Neural progenitor cell (in vitro differentiated cells): ENCODE results near the gene LIPM. TPM values are rescaled to one million over a fixed set of nuclear protein-coding genes. Genes with fewer than 3 reads are reported as not detected.

Experiments
- DNase-seq: peaks from one replicate; pipeline ENCODE4 v3.0.0-alpha.2; 2016; ENCODE audit warnings: low spot score
- H2AFZ ChIP-seq: fragments of 200-600 bp; sonication (generic); replicated peaks from 2 replicates; pipeline ENCODE4 v1.6.1; 2016; ENCODE audit warnings: antibody characterized with exemption
- H3F3A ChIP-seq: fragments of 200-600 bp; sonication (generic); 2 replicates; pipeline ENCODE4 v1.6.1; 2016; ENCODE audit warnings: antibody characterized with exemption, low read depth
- H3K27ac ChIP-seq: fragments of 200-600 bp; sonication (generic); 2 replicates; pipeline ENCODE4 v1.5.1; 2016; ENCODE audit warnings: mild to moderate bottlenecking
- H3K27me3 ChIP-seq: fragments of 200-600 bp; sonication (generic); 2 replicates; pipeline ENCODE4 v1.6.1; 2016; ENCODE audit warnings: mild to moderate bottlenecking, moderate library complexity
- H3K36me3 ChIP-seq: fragments of 200-600 bp; sonication (generic); 2 replicates; pipeline ENCODE4 v1.5.1; 2016
- H3K4me1 ChIP-seq: fragments of 200-600 bp; sonication (generic); 2 replicates; pipeline ENCODE4 v1.6.1; 2016; ENCODE audit warnings: mixed run types
- H3K4me2 ChIP-seq: fragments of 200-600 bp; sonication (generic); 2 replicates; pipeline ENCODE4 v1.6.1; 2016
- H3K4me3 ChIP-seq: fragments of 200-600 bp; sonication (generic); 2 replicates; pipeline ENCODE4 v1.5.1; 2016
- H3K79me2 ChIP-seq: fragments of 200-600 bp; sonication (generic); 2 replicates; pipeline ENCODE4 v1.6.1; 2016; ENCODE audit warnings: low read depth
- H3K9ac ChIP-seq: fragments of 200-600 bp; sonication (generic); 2 replicates; pipeline ENCODE4 v1.6.1; 2016
- H3K9me3 ChIP-seq: fragments of 200-600 bp; sonication (generic); 2 replicates; pipeline ENCODE4 v1.5.1; 2016; ENCODE audit warnings: low read depth
- H4K20me1 ChIP-seq: fragments of 200-600 bp; sonication (generic); 2 replicates; pipeline ENCODE4 v1.6.1; 2016; ENCODE audit warnings: low read depth
- H3K27ac Mint-ChIP-seq: 3 replicates; pipeline ENCODE4 v1.8.0; 2021; ENCODE audit warnings: mixed read lengths
- H3K27me3 Mint-ChIP-seq: 2 replicates; pipeline ENCODE4 v1.8.0; 2022; ENCODE audit warnings: low read depth, mild to moderate bottlenecking, inconsistent platforms, moderate library complexity, mixed read lengths; ENCODE audit not compliant: insufficient read depth
- H3K36me3 Mint-ChIP-seq: 3 replicates; pipeline ENCODE4 v1.8.0; 2021; ENCODE audit warnings: mixed read lengths
- H3K4me1 Mint-ChIP-seq: 3 replicates; pipeline ENCODE4 v1.8.0; 2021; ENCODE audit warnings: mixed read lengths
- H3K4me3 Mint-ChIP-seq: 3 replicates; pipeline ENCODE4 v1.8.0; 2021; ENCODE audit warnings: mild to moderate bottlenecking, moderate library complexity, mixed read lengths
- H3K9me3 Mint-ChIP-seq: 3 replicates; pipeline ENCODE4 v1.8.0; 2020; ENCODE audit warnings: mixed read lengths
- CTCF ChIP-seq: fragments of 200-600 bp; sonication (generic); IDR thresholded peaks from 2 replicates; pipeline ENCODE4 v1.5.1; 2017; ENCODE audit warnings: antibody characterized with exemption, mild to moderate bottlenecking
- EZH2 ChIP-seq: fragments of 200-600 bp; sonication (generic); IDR thresholded peaks from 2 replicates; pipeline ENCODE4 v1.6.1; 2017; ENCODE audit warnings: antibody characterized with exemption, mild to moderate bottlenecking, moderate library complexity
- EZH2phosphoT487 ChIP-seq: fragments of 200-600 bp; sonication (generic); IDR thresholded peaks from 2 replicates; pipeline ENCODE4 v1.6.1; 2017; ENCODE audit warnings: antibody characterized with exemption
- total RNA-seq: library from RNA; depleted of rRNA; stranded (reverse); fragments of >200 nt; gene quantifications from 2 replicates; pipeline ENCODE4 v1.2.3, GENCODE V29; 2015; ENCODE audit warnings: low replicate concordance

LIPM gene
- total RNA-seq, 1 donor from 2014 or later, result not detected

- Mint-ChIP-seq H3K9me3 (no peaks in the 10 kb centered on the region), H3K36me3 (no peaks in the 10 kb centered on the region), H3K27ac (no peak overlapping the region), H3K4me1 (no peaks in the 10 kb centered on the region), H3K4me3 (no peak overlapping the region), H3K27me3 (no peaks in the 10 kb centered on the region)
- H3K36me3 ChIP-seq, result no peaks in the 10 kb centered on the region
- TF ChIP-seq EZH2phosphoT487 (no peak), EZH2 (no peak), CTCF (no peak)
- DNase-seq, result no peak
- no peak overlapping the region for H3K4me2 ChIP-seq
- no peak overlapping the region for H2AFZ ChIP-seq
- H3K79me2 ChIP-seq, result no peaks in the 10 kb centered on the region
- H3K9ac ChIP-seq, result no peak overlapping the region
- no peak overlapping the region for H3K27ac ChIP-seq
- H3F3A ChIP-seq, result no peaks in the 10 kb centered on the region
- no peaks in the 10 kb centered on the region for H4K20me1 ChIP-seq
- H3K4me1 ChIP-seq, result no peaks in the 10 kb centered on the region
- H3K27me3 ChIP-seq, result no peaks in the 10 kb centered on the region
- no peaks in the 10 kb centered on the region for H3K9me3 ChIP-seq
- no peak overlapping the region for H3K4me3 ChIP-seq
Measured at GRCh38 chr10:88850712-88851111, 48.2 kb downstream of the LIPM start.

- no peaks in the 10 kb centered on the region for H3K79me2 ChIP-seq
- no peaks in the 10 kb centered on the region for H3K9me3 Mint-ChIP-seq
- no peaks in the 10 kb centered on the region for H3K4me1 Mint-ChIP-seq
- H4K20me1 ChIP-seq, result no peaks in the 10 kb centered on the region
- no peak within 1 kb of the TSS for H3K9ac ChIP-seq
- no peak within 1 kb of the TSS for H3K4me2 ChIP-seq
- H3K9me3 ChIP-seq, result no peaks in the 10 kb centered on the region
- no peaks in the 10 kb centered on the region for H3F3A ChIP-seq
- no peaks in the 10 kb centered on the region for H3K4me1 ChIP-seq
- H3K4me3 Mint-ChIP-seq, result no peak within 1 kb of the TSS
- H3K27ac Mint-ChIP-seq, result no peak within 1 kb of the TSS
- no peak within 1 kb of the TSS for H3K27ac ChIP-seq
- H3K4me3 ChIP-seq, result no peak within 1 kb of the TSS
- no peaks in the 10 kb centered on the region for H3K27me3 Mint-ChIP-seq
- H2AFZ ChIP-seq, result peak within 1 kb of the TSS; percentile 46
- H3K36me3 Mint-ChIP-seq, result no peaks in the 10 kb centered on the region
- no peaks in the 10 kb centered on the region for H3K27me3 ChIP-seq
- TF ChIP-seq EZH2phosphoT487 (no peak), CTCF (no peak), EZH2 (no peak)
- DNase-seq, result no peak
- no peaks in the 10 kb centered on the region for H3K36me3 ChIP-seq
Measured at GRCh38 chr10:88851706-88852105, 49.2 kb downstream of the LIPM start, which contains the start of gene ANKRD22. Gene ANKRD22, minus strand, starts transcription at chr10:88851844. Its CDS starts 237 bp downstream, at chr10:88851607.

- H3K4me3 Mint-ChIP-seq, result no peak overlapping the region
- Histone ChIP-seq H3K9ac (no peak overlapping the region), H3K4me3 (no peak overlapping the region), H3K4me2 (no peak overlapping the region), H4K20me1 (no peaks in the 10 kb centered on the region), H3K4me1 (no peaks in the 10 kb centered on the region), H3K27me3 (no peaks in the 10 kb centered on the region), H3K27ac (no peak overlapping the region), H3F3A (no peaks in the 10 kb centered on the region), H3K9me3 (no peaks in the 10 kb centered on the region), H3K79me2 (no peaks in the 10 kb centered on the region), H3K36me3 (no peaks in the 10 kb centered on the region), H2AFZ (no peak overlapping the region)
- no peaks in the 10 kb centered on the region for H3K27me3 Mint-ChIP-seq
- TF ChIP-seq EZH2phosphoT487 (no peak), EZH2 (no peak), CTCF (no peak)
- H3K36me3 Mint-ChIP-seq, result no peaks in the 10 kb centered on the region
- no peaks in the 10 kb centered on the region for H3K4me1 Mint-ChIP-seq
- no peak for DNase-seq
- no peaks in the 10 kb centered on the region for H3K9me3 Mint-ChIP-seq
- H3K27ac Mint-ChIP-seq, result no peak overlapping the region
Measured at GRCh38 chr10:88852327-88852726, 49.8 kb downstream of the LIPM start.
